Amniotic stem cell (primary cell): ENCODE results near the gene EDAR.

Source experiments
- DNase-seq: peaks from one replicate; lab custom pipeline; 2025; lab: John Stamatoyannopoulos, UW

The EDAR gene

GRCh38 chr2:108988796-108989713 is at the start of gene EDAR:
EDAR (minus strand) TSS chr2:108989220; CDS start chr2:108931014, 58,206 bp downstream.
- DNase-seq = no peak

- no peak for DNase-seq
Observed at GRCh38 chr2:109033171-109033570, 44.2 kb upstream of the EDAR start.

GRCh38 chr2:109032229-109032820 is 43.3 kb upstream of the EDAR start:
- DNase-seq = no peak

- DNase-seq = no peak
Observed at GRCh38 chr2:109031476-109032228, 42.6 kb upstream of the EDAR start.

- DNase-seq = no peak
Observed at GRCh38 chr2:109030870-109031475, 42.0 kb upstream of the EDAR start.

GRCh38 chr2:109029490-109030201 is 40.6 kb upstream of the EDAR start:
- no peak for DNase-seq

- DNase-seq = no peak
Observed at GRCh38 chr2:109028738-109029489, 39.9 kb upstream of the EDAR start.

GRCh38 chr2:109028277-109028676 is 39.3 kb upstream of the EDAR start:
- DNase-seq = no peak

- DNase-seq = no peak
Observed at GRCh38 chr2:109027702-109028101, 38.7 kb upstream of the EDAR start.

GRCh38 chr2:109024477-109024876 is 35.5 kb upstream of the EDAR start:
- no peak for DNase-seq

GRCh38 chr2:109021895-109022300 is 32.9 kb upstream of the EDAR start:
- no peak for DNase-seq

GRCh38 chr2:109020217-109020637 is 31.2 kb upstream of the EDAR start:
- DNase-seq = no peak

GRCh38 chr2:109018452-109018851 is 29.4 kb upstream of the EDAR start:
- no peak for DNase-seq

- no peak for DNase-seq
Observed at GRCh38 chr2:109017017-109017416, 28.0 kb upstream of the EDAR start.

- DNase-seq = no peak
Observed at GRCh38 chr2:109016376-109016775, 27.4 kb upstream of the EDAR start.

- no peak for DNase-seq
Observed at GRCh38 chr2:109014476-109014875, 25.5 kb upstream of the EDAR start.

GRCh38 chr2:109013051-109013450 is 24.0 kb upstream of the EDAR start:
- DNase-seq = no peak

- no peak for DNase-seq
Observed at GRCh38 chr2:109009920-109010610, 21.0 kb upstream of the EDAR start.

GRCh38 chr2:109006971-109007370 is 18.0 kb upstream of the EDAR start:
- no peak for DNase-seq

GRCh38 chr2:109005686-109006204 is 16.7 kb upstream of the EDAR start:
- DNase-seq = no peak
